CD1c-positive myeloid dendritic cell (primary cell): Measurements from ENCODE around the gene AGK.
A peak's percentile ranks its signal among the peaks of the same experiment; 100 is the strongest.
"Not testable (repeated sequence)": the region's sequence is repeated elsewhere in the genome, so short reads cannot be mapped to it uniquely, and the experiment has no call there.

Experiments
- DNase-seq: peaks from one replicate; pipeline ENCODE4 v3.0.0-alpha.2; 2016; ENCODE audit errors: extremely low spot score

The AGK gene

GRCh38 chr7:141551782-141552181 lies 572 bp downstream of the AGK start:
- no peak for DNase-seq

GRCh38 chr7:141557360-141557759 lies 6.2 kb downstream of the AGK start:
- peak; percentile 8 for DNase-seq

DNA sequence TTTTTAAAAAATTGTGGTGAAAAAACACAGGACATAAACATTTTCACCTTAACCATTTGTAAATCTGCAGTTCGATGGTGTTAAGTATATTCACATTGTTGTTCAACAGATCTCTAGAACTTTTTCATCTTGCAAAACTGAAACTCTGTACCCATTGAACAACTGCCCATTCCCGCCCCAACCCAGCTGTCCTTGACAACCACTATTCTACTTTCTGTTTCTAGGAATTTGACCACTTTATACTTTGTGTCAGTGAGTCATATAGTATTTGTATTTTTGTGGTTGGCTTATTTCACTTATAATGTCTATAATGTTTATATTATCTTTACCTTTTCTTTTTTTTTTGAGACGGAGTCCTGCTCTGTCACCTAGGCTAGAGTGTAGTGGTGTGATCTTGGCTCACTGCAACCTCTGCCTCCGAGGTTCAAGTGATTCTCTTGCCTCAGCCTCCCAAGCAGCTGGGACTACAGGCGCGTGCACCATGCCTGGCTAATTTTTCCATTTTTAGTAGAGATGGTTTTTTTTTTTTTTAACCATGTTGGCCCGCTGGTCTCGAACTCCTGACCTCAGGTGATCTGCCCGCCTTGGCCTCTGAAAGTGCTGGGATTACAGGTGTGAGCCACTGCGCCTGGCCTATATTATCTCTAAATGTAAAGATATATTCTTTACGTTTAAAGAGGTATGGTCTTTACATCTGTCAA lies 6.8 kb downstream of the AGK start:
- not testable (repeated sequence) for DNase-seq

DNA sequence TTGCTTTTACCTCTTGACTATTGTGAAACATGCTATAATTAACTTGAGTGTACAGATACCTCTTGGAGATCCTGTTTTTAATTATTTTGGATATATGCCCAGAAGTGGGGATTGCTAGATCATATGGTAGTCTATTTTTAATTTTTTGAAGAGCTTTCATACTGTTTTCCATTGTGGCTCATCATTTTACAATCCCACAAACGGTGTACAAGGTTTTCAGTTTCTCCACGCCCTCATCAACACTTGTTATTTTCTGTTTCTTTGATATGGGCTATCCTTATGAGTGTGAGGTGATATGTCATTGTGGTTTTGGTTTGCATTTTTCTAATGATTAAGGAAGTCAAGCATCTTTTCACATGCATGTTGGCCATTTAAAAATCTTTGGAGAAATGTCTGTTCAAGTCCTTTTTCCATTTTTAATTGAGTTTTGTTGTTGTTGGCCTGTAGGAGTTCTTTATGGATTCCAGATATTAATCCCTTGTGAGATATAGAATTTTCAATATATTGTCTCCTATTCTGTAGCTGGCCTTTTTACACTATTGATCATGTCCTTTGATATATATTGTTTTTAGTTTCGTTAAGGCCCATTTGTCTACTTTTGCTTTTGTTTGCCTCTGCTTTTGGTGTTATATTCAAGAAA lies 7.5 kb downstream of the AGK start:
- DNase-seq = peak; percentile 5

DNA sequence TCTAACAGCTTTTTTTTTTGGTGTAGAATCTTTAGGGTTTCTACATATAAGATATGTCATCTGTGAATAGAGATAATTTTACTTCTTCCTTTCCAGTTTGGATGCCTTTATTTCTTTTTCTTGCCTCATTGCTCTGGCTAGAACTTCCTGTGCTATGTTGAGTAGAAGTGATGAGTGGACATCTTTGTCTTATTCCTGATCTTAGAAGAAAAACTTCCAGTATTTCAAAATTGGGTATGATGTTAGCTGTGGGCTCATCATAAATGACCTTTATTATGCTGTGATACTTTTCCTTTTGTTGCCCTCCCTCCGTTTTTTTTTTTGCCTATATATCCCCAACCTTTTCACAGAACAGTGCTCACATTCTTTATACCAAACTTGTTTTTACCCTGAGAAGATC lies 8.8 kb downstream of the AGK start:
- no peak for DNase-seq

DNA sequence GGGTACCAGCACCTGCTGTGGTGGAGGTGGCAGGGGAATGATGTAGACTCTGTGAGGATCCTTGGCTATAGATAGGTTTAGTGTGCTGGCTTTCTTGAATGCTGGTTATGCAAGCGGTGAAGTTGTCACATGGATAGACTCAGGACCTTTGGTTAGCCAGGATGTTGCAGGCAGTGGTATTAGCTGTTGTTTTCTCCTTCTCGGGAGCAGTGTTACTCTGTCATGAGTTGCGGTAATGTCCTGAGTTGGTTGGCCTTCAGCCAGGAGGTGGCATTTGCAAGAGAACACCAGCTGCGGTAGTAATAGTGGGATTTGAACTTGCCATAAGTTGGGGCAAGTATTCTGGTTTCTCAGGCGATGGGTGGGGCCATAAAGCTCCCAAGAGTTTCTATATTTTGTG lies 10.8 kb downstream of the AGK start:
- no peak for DNase-seq

DNA sequence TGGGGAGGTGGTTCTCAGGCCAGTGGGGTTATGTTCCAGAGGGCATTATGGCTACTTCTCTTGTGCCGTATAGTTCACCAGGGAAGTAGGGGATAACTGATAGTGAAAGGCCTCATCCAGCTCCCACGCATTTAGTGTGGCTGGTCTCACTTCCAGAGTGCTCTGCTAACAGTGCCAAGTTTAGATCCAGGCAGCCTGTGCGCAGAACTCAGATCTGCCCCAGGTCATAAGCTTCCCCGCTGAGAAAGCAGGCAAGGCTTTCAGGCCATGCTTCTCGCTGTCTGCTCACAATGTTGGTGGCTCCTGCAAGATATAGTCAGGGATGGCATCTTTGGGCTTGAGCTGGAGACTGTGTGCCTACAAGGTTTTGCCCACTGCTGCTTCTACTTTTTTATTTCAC lies 11.3 kb downstream of the AGK start:
- DNase-seq = no peak

- no peak for DNase-seq
Measured at GRCh38 chr7:141562972-141563371, 11.8 kb downstream of the AGK start.

- peak; percentile 59 for DNase-seq
Measured at GRCh38 chr7:141563956-141564623, 12.9 kb downstream of the AGK start.

DNA sequence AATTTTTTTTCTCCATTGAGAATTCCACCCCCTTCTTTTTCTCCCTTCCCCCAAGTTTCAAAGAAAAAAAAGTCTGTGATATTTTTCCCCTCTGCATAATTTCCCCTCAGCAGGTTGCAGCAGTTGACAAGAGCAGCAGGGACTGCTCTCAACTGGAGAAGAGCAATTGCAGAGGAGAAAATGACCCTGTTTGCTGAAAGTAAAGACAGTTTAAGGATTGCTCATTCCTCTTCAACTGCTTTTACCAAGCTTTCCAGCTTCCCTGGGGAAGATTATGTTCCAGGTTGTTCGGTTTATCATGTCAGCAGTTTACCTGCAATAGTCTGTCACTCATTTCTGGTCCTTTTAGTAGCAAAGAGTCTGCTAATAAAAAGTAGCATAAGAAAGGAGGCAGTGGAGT lies 16.2 kb downstream of the AGK start:
- no peak for DNase-seq

- no peak for DNase-seq
Measured at GRCh38 chr7:141568227-141568626, 17.0 kb downstream of the AGK start.

- no peak for DNase-seq
Measured at GRCh38 chr7:141571059-141571458, 19.8 kb downstream of the AGK start.

DNA sequence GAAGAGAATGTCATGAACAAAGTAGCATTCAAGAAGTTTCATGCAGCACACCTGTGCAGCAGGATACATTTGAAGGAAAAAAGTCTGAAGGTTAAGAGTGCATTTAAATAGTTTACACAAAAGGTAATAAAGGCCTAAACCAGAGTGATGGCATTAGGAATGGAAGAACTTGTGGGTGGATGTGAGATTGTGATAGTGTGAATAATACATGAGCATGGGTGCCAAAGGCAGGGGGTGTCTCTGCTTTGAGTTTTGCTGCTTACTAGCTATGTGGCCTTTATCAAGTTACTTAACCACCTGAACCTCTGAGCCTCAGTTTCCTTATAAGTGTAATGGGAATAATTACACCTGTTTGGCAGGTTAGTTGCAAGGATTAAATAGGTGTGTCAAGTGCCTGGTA lies 21.0 kb downstream of the AGK start:
- DNase-seq = no peak

DNA sequence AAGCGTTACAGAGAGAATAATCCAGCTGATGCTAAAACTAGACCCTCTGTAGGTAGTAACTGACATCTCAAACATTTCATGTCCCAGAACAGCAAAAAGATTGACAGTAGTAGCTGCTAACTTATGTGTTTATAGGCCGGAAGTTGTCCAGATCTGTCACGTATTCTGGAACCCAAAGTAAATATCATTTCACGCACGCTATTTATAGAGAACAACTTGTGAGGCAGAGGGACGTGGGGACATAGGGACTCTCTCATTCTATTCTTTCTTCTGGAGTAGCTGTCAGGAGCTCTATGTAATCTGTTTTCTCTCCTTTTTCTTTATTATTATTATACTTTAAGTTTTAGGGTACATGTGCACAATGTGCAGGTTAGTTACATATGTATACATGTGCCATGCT lies 22.3 kb downstream of the AGK start:
- no peak for DNase-seq

GRCh38 chr7:141575164-141575563 lies 24.0 kb downstream of the AGK start:
- no peak for DNase-seq

DNA sequence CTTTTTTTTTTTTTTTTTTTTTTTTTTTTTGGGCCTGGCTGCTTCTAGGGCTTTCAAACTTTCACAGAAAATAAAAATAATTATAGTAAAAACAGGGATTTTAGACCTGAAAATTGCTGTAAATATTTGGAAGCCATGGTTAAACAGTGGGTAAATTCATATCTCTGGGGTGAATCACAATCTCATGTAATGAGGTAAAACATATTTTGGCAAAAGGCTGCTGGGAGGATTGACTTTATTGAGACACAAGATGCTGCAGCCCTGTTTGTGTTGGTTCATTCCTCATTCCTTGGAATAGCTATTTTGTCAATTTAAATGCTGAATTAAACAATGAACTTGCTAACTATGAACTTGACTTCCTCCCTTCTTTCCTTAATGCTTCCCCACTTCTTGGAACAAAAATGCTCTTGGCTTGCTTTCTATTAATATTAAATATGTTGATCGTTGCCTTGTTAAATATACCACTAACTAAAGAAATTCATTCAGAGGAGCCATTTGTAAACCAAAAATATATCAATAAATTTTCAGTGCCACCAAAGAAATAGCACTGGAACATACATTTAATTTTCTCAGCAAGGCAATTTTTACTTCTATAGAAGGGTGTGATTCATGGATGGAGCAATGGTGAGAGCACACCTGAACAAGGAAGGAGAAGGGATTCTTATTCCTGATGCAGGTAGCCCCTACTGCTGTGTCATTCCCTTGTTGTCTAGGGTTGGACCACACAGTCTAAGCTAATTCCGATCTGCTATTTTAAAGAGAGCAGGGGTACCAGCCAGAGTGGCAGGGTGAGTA lies 24.6 kb downstream of the AGK start:
- DNase-seq = no peak

GRCh38 chr7:141577043-141577839 lies 26.0 kb downstream of the AGK start:
- no peak for DNase-seq

GRCh38 chr7:141579953-141580352 lies 28.7 kb downstream of the AGK start:
- DNase-seq = not testable (repeated sequence)

DNA sequence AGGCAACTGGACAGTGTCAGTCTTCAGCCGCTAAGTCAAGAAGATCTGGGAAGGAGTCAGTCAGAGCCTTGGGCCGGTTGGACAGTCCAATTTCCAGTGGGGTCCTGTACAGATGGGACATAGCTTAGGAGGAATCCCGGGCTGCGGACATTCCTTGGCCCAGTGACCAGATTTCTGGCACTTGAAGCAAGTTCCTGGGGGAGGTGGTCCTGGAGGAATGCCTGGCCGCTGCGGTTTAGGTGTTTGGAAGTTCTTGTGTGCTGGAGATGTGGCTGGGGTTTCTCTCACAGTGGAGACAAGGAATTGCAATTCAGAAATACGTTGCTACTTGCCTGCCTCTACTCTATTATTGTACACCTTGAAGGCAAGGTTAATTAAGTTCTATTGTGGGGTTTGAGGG lies 30.9 kb downstream of the AGK start:
- not testable (repeated sequence) for DNase-seq

- DNase-seq = no peak
Measured at GRCh38 chr7:141584935-141585334, 33.7 kb downstream of the AGK start.
